Kidney (tissue), 14 donors: ENCODE data around the gene CBLL2. TPM values are rescaled to one million over a fixed set of nuclear protein-coding genes. Genes with fewer than 3 reads are reported as not detected.

Source experiments
- DNase-seq, 5 donors: peaks; one replicate each; pipeline ENCODE4 v3.0.0-alpha.2; 2013 to 2020
- FAIRE-seq: peaks from 2 replicates; lab custom pipeline; 2012; peaks lifted over from hg19 to GRCh38; lab: Jason Lieb, UNC
- H3K27ac ChIP-seq, 2 donors: one replicate each; pipeline ENCODE4 v1.7.0; 2013; ENCODE audit warnings: low read depth in 2 of 2, low read length in 2 of 2, inconsistent platforms in 1 of 2
- H3K27me3 ChIP-seq: one replicate; pipeline ENCODE4 v1.7.1; 2013; ENCODE audit warnings: low read length, inconsistent platforms; ENCODE audit not compliant: control insufficient read depth, insufficient read depth
- H3K36me3 ChIP-seq, 3 donors: one replicate each; pipeline versions ENCODE4 v1.7.0 to v1.7.1; 2013; ENCODE audit warnings: low read length in 3 of 3, control low read depth in 1 of 3, inconsistent platforms in 1 of 3; ENCODE audit not compliant: insufficient read depth in 3 of 3, control insufficient read depth in 2 of 3
- H3K4me1 ChIP-seq, 3 donors: one replicate each; pipeline versions ENCODE4 v1.7.0 to v1.7.1; 2013; ENCODE audit warnings: low read length in 3 of 3, inconsistent platforms in 1 of 3, low read depth in 1 of 3; ENCODE audit not compliant: control insufficient read depth in 2 of 3, insufficient read depth in 2 of 3
- H3K4me3 ChIP-seq, 3 donors: one replicate each; pipeline versions ENCODE4 v1.7.0 to v1.8.1; 2013; ENCODE audit warnings: low read length in 3 of 3, control low read depth in 1 of 3, inconsistent platforms in 1 of 3
- H3K9ac ChIP-seq, 3 donors: one replicate each; pipeline versions ENCODE4 v1.7.0 to v1.7.1; 2013; ENCODE audit warnings: low read length in 3 of 3, control low read depth in 1 of 3, inconsistent platforms in 1 of 3
- H3K9me3 ChIP-seq, 3 donors: one replicate each; pipeline versions ENCODE4 v1.7.0 to v1.7.1; 2013; ENCODE audit warnings: low read length in 3 of 3, control low read depth in 1 of 3, inconsistent platforms in 1 of 3; ENCODE audit not compliant: control insufficient read depth in 2 of 3, insufficient read depth in 1 of 3
- intact Hi-C: fragments of 100-400 bp; cut with DNase I; formaldehyde crosslinking; loops from one replicate; pipeline ENCODE4 v1.11.1; 2022
- polyA plus RNA-seq: library from polyadenylated mRNA; stranded (reverse); fragments of 350-450 nt; fragmentation: Illumina TruSeq; extraction: RNeasy Lipid Tissue Mini Kit (QIAGEN cat#74804); gene quantifications from one replicate; pipeline ENCODE4 v1.2.3, GENCODE V29; 2014; ENCODE audit warnings: low read depth, low replicate concordance; ENCODE audit not compliant: insufficient read depth
- total RNA-seq: library from RNA; stranded (reverse); fragmentation: NEBNext Ultra II Directional; extraction: Animal tissue kit (Norgen Biotek cat#: 25700); gene quantifications from one replicate; pipeline ENCODE4 v1.2.1, GENCODE V29; 2021
- TF ChIP-seq, protein P1 (sequence below): IDR thresholded peaks from 3 replicates; pipeline ENCODE4 v1.5.1; 2012; ENCODE audit warnings: mild to moderate bottlenecking, moderate library complexity, borderline replicate concordance; ENCODE audit not compliant: insufficient read depth; ENCODE audit errors: extremely low read depth
- donor health status: control.
- donor health status: control.
- donor health status: control.
- donor health status: control.
- donor health status: control.
- donor health status: DM: yes; HTN: yes; CAD: no.
- donor health status: Normal renal cell carcinoma (clear cell type).

CBLL2 gene
- total and polyA plus RNA-seq, 2 donors from 2014 or later = not detected

- Histone ChIP-seq H3K36me3 (no peaks in the 10 kb centered on the region), H3K9ac (no peak overlapping the region), H3K4me1 (no peaks in the 10 kb centered on the region), H3K9me3 (no peaks in the 10 kb centered on the region), H3K27ac (no peak overlapping the region), H3K27me3 (no peaks in the 10 kb centered on the region), H3K4me3 (no peak overlapping the region)
- FAIRE-seq = no peak
- DNase-seq = no peak
- TF ChIP-seq, protein P1, sequence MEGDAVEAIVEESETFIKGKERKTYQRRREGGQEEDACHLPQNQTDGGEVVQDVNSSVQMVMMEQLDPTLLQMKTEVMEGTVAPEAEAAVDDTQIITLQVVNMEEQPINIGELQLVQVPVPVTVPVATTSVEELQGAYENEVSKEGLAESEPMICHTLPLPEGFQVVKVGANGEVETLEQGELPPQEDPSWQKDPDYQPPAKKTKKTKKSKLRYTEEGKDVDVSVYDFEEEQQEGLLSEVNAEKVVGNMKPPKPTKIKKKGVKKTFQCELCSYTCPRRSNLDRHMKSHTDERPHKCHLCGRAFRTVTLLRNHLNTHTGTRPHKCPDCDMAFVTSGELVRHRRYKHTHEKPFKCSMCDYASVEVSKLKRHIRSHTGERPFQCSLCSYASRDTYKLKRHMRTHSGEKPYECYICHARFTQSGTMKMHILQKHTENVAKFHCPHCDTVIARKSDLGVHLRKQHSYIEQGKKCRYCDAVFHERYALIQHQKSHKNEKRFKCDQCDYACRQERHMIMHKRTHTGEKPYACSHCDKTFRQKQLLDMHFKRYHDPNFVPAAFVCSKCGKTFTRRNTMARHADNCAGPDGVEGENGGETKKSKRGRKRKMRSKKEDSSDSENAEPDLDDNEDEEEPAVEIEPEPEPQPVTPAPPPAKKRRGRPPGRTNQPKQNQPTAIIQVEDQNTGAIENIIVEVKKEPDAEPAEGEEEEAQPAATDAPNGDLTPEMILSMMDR = no peak
- intact Hi-C loops = no loop called here
Measured at GRCh38 chrX:22296871-22297270, 24.2 kb downstream of the CBLL2 start.

GRCh38 chrX:22300130-22300529 is 27.4 kb downstream of the CBLL2 start:
- no peak overlapping the region for H3K4me3 ChIP-seq
- TF ChIP-seq, protein P1 = no peak
- H3K9ac ChIP-seq = no peak overlapping the region
- no peaks in the 10 kb centered on the region for H3K4me1 ChIP-seq
- intact Hi-C loops = no loop called here
- H3K36me3 ChIP-seq = no peaks in the 10 kb centered on the region
- no peaks in the 10 kb centered on the region for H3K27me3 ChIP-seq
- H3K27ac ChIP-seq = no peak overlapping the region
- DNase-seq (peak in 2 of 5 donors; percentile 5 to 18), FAIRE-seq (peak; percentile 91)
- H3K9me3 ChIP-seq = no peaks in the 10 kb centered on the region

- FAIRE-seq (no peak), DNase-seq (no peak)
- Histone ChIP-seq H3K4me1 (no peaks in the 10 kb centered on the region), H3K9ac (no peak overlapping the region), H3K36me3 (no peaks in the 10 kb centered on the region), H3K9me3 (no peaks in the 10 kb centered on the region), H3K27ac (no peak overlapping the region), H3K27me3 (no peaks in the 10 kb centered on the region), H3K4me3 (no peak overlapping the region)
- TF ChIP-seq, protein P1 = no peak
- intact Hi-C loops = no loop called here
Measured at GRCh38 chrX:22310779-22311178, 38.1 kb downstream of the CBLL2 start.

DNA sequence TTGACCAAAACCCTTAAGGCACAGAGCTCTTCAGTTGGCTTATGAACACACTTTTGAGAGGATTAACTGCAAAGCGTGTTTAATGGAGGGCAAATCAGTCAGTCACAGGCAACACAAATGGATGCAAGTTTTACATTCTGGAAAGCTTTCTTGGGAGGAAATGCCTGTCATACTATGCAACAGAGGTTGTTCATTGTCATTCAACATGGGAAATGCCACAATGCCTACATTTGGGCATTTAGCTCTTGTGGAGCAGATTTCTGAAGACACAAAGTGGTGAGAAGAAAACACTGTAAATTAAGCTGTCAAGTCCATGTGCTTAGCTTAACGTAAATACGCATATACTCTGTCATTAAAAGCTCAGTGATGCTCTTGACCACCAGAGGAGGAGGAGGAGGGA is 41.1 kb downstream of the CBLL2 start:
- TF ChIP-seq, protein P1 = no peak
- no peak overlapping the region for H3K9ac ChIP-seq
- no peak for DNase-seq
- H3K27ac ChIP-seq = no peak overlapping the region
- H3K4me1 ChIP-seq = no peaks in the 10 kb centered on the region
- H3K27me3 ChIP-seq = no peaks in the 10 kb centered on the region
- H3K9me3 ChIP-seq = no peaks in the 10 kb centered on the region
- no peaks in the 10 kb centered on the region for H3K36me3 ChIP-seq
- intact Hi-C loops = no loop called here
- no peak for FAIRE-seq
- no peak overlapping the region for H3K4me3 ChIP-seq
